Measurements from ENCODE around the gene RIPK4.

Gene RIPK4

DNA sequence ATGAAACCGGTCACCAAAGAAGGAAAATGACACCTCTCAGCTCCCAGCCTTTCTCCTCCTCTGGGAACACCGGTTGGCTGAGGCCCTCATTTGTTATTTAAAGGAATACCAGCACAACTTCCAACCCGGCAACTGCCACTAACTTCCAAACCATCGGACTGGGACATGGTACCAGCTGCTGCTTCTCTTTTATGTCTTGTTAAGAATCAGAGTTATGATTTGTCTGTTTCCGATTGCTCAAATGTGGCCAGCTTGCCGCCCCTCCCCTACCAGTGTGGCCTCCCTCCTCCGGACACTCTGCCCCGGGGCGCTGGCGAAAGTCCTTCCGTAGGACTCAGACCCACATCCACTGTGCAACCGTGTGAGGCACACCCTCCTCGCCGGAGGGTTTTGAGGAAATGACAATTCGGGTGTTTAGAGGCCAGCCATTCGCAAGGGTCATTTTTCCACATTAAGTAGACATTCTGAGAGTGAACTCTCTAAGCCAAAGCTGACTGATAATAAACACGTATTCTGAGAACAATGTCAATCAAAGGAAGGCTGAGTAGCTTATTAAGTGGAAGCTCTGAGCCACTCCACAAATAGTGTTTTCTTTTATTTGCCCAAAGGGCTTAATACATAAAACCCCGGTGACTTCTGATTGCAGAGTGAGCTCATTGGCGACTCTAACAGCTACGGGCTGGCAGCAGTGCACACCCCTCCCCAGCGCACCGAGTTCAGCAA is 5.5 kb downstream of the RIPK4 start:
- CTCF ChIA-PET, result interaction anchor here (0.9 kb wide), 1 partner anchor 14 kb away, joined by 3 read pairs; no protein-coding TSS in a partner anchor
- Histone ChIP-seq H3K4me1 (ENCODE audit: control extremely low read depth in 1 of 4, control insufficient read depth in 4 of 4, insufficient read depth in 4 of 4, low read length in 3 of 4) (peaks cover 0 to 19% (median 17%) of the 10 kb centered on the region in 4 experiments), H3K36me3 (ENCODE audit: control insufficient read depth in 4 of 4, insufficient read depth in 4 of 4, low read length in 3 of 4) (no peaks in the 10 kb centered on the region), H3K4me3 (ENCODE audit: control insufficient read depth in 1 of 7, extremely low read depth in 1 of 7, insufficient read depth in 4 of 7, low read depth in 2 of 7, low read length in 6 of 7) (peak overlapping the region in 3 of 7 experiments; percentile 33 to 50 (median 45)), H3K9me3 (ENCODE audit: control extremely low read depth in 1 of 5, control insufficient read depth in 4 of 5, insufficient read depth in 2 of 5, low read depth in 1 of 5, low read length in 4 of 5) (no peaks in the 10 kb centered on the region), H3K27ac (ENCODE audit: insufficient read depth in 1 of 2, low read depth in 1 of 2, low read length in 2 of 2, poor library complexity in 1 of 2, severe bottlenecking in 2 of 2) (no peak overlapping the region), H3K27me3 (replicated peaks in 2 of 5; ENCODE audit: control insufficient read depth in 4 of 5, insufficient read depth in 5 of 5, low read length in 4 of 5) (peaks cover 2 to 75% (median 57%) of the 10 kb centered on the region in 5 experiments)
- POLR2A ChIA-PET, result no interaction called here
- 2% methylated on average over 11 of the region's 22 CpGs for WGBS (ENCODE audit: insufficient coverage)
- peak in 2 of 3 donors; percentile 56 to 57 for DNase-seq

DNA sequence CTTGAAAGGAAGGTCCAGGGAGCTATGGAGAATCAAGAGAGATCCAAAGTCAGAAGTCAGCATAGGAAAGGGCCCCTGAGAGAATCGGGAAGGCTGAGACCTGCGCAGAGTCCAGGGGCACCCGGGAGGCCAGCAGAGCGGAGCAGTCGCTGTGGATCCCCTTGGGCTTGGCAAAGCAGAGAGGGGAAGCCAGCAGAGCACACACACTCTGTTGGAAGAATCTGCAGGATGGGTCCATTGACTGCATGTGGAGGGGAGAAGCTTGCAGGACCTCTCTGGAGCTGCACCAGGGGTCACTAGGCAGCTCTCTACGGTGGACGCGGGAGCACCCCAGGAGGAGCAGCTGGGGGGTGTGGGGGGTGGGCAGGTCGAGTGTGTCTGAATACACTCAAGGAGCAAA is 6.4 kb downstream of the RIPK4 start:
- Histone ChIP-seq H3K4me1 (ENCODE audit: control extremely low read depth in 1 of 4, control insufficient read depth in 4 of 4, insufficient read depth in 4 of 4, low read length in 3 of 4) (peaks cover 0 to 16% (median 15%) of the 10 kb centered on the region in 4 experiments), H3K4me3 (ENCODE audit: control insufficient read depth in 1 of 7, extremely low read depth in 1 of 7, insufficient read depth in 4 of 7, low read depth in 2 of 7, low read length in 6 of 7) (no peak overlapping the region), H3K9me3 (ENCODE audit: control extremely low read depth in 1 of 5, control insufficient read depth in 4 of 5, insufficient read depth in 2 of 5, low read depth in 1 of 5, low read length in 4 of 5) (no peaks in the 10 kb centered on the region), H3K36me3 (ENCODE audit: control insufficient read depth in 4 of 4, insufficient read depth in 4 of 4, low read length in 3 of 4) (no peaks in the 10 kb centered on the region), H3K27ac (ENCODE audit: insufficient read depth in 1 of 2, low read depth in 1 of 2, low read length in 2 of 2, poor library complexity in 1 of 2, severe bottlenecking in 2 of 2) (no peak overlapping the region), H3K27me3 (replicated peaks in 2 of 5; ENCODE audit: control insufficient read depth in 4 of 5, insufficient read depth in 5 of 5, low read length in 4 of 5) (peaks cover 2 to 65% (median 49%) of the 10 kb centered on the region in 5 experiments)
- CTCF ChIA-PET, result interaction anchor here (0.9 kb wide), 1 partner anchor 13 kb away, joined by 3 read pairs; no protein-coding TSS in a partner anchor
- no peak for DNase-seq
- 83% methylated on average over 8 of the region's 9 CpGs for WGBS (ENCODE audit: insufficient coverage)
- POLR2A ChIA-PET, result no interaction called here

DNA sequence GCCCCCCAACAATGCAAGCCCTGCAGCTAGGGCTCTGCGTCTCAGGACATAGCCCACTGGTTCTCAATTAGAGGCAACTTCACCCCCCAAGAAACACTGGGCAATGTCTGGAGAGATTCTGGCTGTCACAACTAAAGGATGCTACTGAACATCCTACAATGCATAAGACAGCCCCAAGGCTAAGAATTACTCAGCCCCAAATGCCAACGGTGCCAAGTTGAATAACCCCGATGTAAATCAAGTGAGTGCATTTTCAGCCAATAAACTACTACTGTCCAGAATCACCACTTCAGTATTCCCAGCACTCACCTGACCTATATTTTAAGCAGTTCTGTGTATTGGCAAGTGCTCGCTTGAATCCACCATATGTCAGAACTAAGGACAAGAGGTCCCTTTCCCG is 6.9 kb downstream of the RIPK4 start:
- peaks cover 0 to 16% (median 15%) of the 10 kb centered on the region in 4 experiments for H3K4me1 ChIP-seq (ENCODE audit: control extremely low read depth in 1 of 4, control insufficient read depth in 4 of 4, insufficient read depth in 4 of 4, low read length in 3 of 4)
- H3K4me3 ChIP-seq (ENCODE audit: control insufficient read depth in 1 of 7, extremely low read depth in 1 of 7, insufficient read depth in 4 of 7, low read depth in 2 of 7, low read length in 6 of 7), result no peak overlapping the region
- DNase-seq, result no peak
- peaks cover 2 to 61% (median 45%) of the 10 kb centered on the region in 5 experiments for H3K27me3 ChIP-seq (replicated peaks in 2 of 5; ENCODE audit: control insufficient read depth in 4 of 5, insufficient read depth in 5 of 5, low read length in 4 of 5)
- H3K27ac ChIP-seq (ENCODE audit: insufficient read depth in 1 of 2, low read depth in 1 of 2, low read length in 2 of 2, poor library complexity in 1 of 2, severe bottlenecking in 2 of 2), result no peak overlapping the region
- H3K36me3 ChIP-seq (ENCODE audit: control insufficient read depth in 4 of 4, insufficient read depth in 4 of 4, low read length in 3 of 4), result no peaks in the 10 kb centered on the region
- 85% methylated on average over 4 of the region's 5 CpGs for WGBS (ENCODE audit: insufficient coverage)
- no peaks in the 10 kb centered on the region for H3K9me3 ChIP-seq (ENCODE audit: control extremely low read depth in 1 of 5, control insufficient read depth in 4 of 5, insufficient read depth in 2 of 5, low read depth in 1 of 5, low read length in 4 of 5)
- ChIA-PET CTCF (no interaction called here), POLR2A (no interaction called here)

DNA sequence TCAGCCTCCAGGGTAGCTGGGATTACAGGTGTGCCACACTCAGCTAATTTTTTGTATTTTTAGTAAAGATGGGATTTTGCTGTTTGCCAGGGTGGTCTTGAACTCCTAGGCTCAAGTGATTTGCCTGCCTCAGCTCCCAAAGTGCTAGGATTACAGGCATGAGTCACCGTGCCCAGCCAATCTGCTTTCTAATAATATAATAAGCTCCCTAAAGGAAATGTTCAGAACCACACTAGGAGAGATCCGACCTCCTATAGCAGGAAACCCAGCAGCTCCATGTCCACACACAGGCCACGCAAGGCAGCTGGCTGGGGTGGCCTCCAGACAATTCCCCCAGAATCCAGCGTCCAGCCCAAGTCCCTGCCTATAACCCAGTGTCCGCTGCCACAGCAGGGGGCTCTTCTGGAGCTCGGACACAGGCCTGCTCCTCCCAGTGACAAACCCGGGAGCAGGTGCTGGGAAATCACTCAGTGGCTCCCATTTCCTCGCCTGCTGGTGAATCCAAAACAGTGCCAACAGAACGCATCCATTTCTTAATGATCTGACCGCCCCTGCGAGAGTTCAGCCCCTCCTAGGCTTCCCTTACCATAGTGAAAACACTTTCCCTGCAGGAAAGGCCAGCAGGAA is 7.5 kb downstream of the RIPK4 start:
- Histone ChIP-seq H3K27ac (ENCODE audit: insufficient read depth in 1 of 2, low read depth in 1 of 2, low read length in 2 of 2, poor library complexity in 1 of 2, severe bottlenecking in 2 of 2) (no peak overlapping the region), H3K4me3 (ENCODE audit: control insufficient read depth in 1 of 7, extremely low read depth in 1 of 7, insufficient read depth in 4 of 7, low read depth in 2 of 7, low read length in 6 of 7) (no peak overlapping the region), H3K9me3 (ENCODE audit: control extremely low read depth in 1 of 5, control insufficient read depth in 4 of 5, insufficient read depth in 2 of 5, low read depth in 1 of 5, low read length in 4 of 5) (no peaks in the 10 kb centered on the region), H3K4me1 (ENCODE audit: control extremely low read depth in 1 of 4, control insufficient read depth in 4 of 4, insufficient read depth in 4 of 4, low read length in 3 of 4) (peaks cover 0 to 16% (median 15%) of the 10 kb centered on the region in 4 experiments), H3K27me3 (replicated peaks in 2 of 5; ENCODE audit: control insufficient read depth in 4 of 5, insufficient read depth in 5 of 5, low read length in 4 of 5) (peaks cover 2 to 55% (median 45%) of the 10 kb centered on the region in 5 experiments), H3K36me3 (ENCODE audit: control insufficient read depth in 4 of 4, insufficient read depth in 4 of 4, low read length in 3 of 4) (no peaks in the 10 kb centered on the region)
- 98% methylated on average over 7 of the region's 11 CpGs for WGBS (ENCODE audit: insufficient coverage)
- no peak for DNase-seq
- CTCF ChIA-PET, result no interaction called here
- POLR2A ChIA-PET, result no interaction called here

DNA sequence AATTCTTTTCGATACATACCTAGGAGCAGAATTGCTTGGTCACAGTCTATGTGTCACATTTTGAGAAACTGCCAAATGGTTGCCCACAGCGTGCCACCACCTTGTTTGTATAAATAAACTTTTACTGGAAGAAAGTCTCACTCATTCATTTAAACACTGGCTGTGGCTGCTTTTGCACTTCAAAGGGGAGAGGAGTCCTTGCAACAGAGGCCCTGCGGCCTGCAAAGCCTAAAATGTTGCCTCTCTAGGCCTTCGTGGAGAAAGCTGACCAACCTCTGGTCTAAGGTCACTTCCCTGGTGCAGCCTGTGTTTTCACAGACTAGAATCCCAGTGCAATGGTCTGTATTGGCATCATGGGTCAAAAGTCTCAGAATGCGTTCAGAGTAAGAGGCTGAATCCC is 8.3 kb downstream of the RIPK4 start:
- WGBS (ENCODE audit: insufficient coverage), result 97% methylated on average over 4 of the region's 5 CpGs
- Histone ChIP-seq H3K4me3 (ENCODE audit: control insufficient read depth in 1 of 7, extremely low read depth in 1 of 7, insufficient read depth in 4 of 7, low read depth in 2 of 7, low read length in 6 of 7) (no peak overlapping the region), H3K4me1 (ENCODE audit: control extremely low read depth in 1 of 4, control insufficient read depth in 4 of 4, insufficient read depth in 4 of 4, low read length in 3 of 4) (peaks cover 0 to 16% (median 15%) of the 10 kb centered on the region in 4 experiments), H3K27ac (ENCODE audit: insufficient read depth in 1 of 2, low read depth in 1 of 2, low read length in 2 of 2, poor library complexity in 1 of 2, severe bottlenecking in 2 of 2) (no peak overlapping the region), H3K9me3 (ENCODE audit: control extremely low read depth in 1 of 5, control insufficient read depth in 4 of 5, insufficient read depth in 2 of 5, low read depth in 1 of 5, low read length in 4 of 5) (no peaks in the 10 kb centered on the region), H3K36me3 (ENCODE audit: control insufficient read depth in 4 of 4, insufficient read depth in 4 of 4, low read length in 3 of 4) (no peaks in the 10 kb centered on the region), H3K27me3 (replicated peaks in 2 of 5; ENCODE audit: control insufficient read depth in 4 of 5, insufficient read depth in 5 of 5, low read length in 4 of 5) (peaks cover 2 to 47% (median 38%) of the 10 kb centered on the region in 5 experiments)
- peak in 2 of 3 donors; percentile 37 to 39 for DNase-seq
- ChIA-PET POLR2A (no interaction called here), CTCF (no interaction called here)

DNA sequence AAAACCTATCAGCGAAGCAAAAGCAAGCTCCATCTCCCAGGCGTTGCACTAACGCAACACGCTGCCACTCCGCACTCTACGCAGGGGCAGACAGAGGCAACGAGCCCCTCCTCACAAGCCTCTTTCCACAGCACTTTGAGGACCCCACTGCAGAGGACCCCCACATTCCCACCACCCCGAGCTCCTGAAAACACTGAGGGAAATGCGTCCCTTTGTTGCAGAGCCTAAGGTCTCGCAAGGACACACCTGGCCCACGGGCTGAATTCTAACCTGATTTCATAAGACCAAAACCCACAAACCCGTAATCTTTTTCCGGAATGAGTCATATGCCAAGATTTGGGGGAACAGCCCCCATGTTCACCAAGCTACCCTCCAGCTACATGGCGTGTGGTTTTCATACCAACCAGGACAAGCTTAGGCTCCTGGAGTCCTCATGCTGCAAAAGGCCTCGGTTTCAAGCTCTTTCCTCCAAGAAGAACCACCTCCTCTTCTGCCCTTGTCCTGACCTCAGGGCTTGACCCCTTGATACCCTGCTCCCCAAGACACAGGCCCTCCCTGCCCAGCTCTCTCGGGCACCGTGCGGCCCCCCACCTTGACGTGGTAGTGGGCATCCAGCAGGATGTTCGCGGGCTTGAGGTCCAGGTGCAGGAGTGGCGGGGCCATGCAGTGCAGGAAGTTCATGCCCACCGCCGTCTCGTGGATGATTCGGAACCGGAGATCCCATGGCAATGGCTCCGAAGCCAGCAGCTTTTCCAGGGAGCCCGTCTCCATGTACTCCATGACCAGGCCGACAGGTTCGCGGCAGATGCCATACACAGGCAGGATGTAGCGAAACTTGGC is 10.7 kb downstream of the RIPK4 start:
- no peak overlapping the region for H3K4me3 ChIP-seq (ENCODE audit: control insufficient read depth in 1 of 7, extremely low read depth in 1 of 7, insufficient read depth in 4 of 7, low read depth in 2 of 7, low read length in 6 of 7)
- DNase-seq, result no peak
- POLR2A ChIA-PET, result no interaction called here
- peaks cover 0 to 8% (median 5%) of the 10 kb centered on the region in 4 experiments for H3K4me1 ChIP-seq (ENCODE audit: control extremely low read depth in 1 of 4, control insufficient read depth in 4 of 4, insufficient read depth in 4 of 4, low read length in 3 of 4)
- no peak overlapping the region for H3K27ac ChIP-seq (ENCODE audit: insufficient read depth in 1 of 2, low read depth in 1 of 2, low read length in 2 of 2, poor library complexity in 1 of 2, severe bottlenecking in 2 of 2)
- no peaks in the 10 kb centered on the region for H3K9me3 ChIP-seq (ENCODE audit: control extremely low read depth in 1 of 5, control insufficient read depth in 4 of 5, insufficient read depth in 2 of 5, low read depth in 1 of 5, low read length in 4 of 5)
- no peaks in the 10 kb centered on the region for H3K36me3 ChIP-seq (ENCODE audit: control insufficient read depth in 4 of 4, insufficient read depth in 4 of 4, low read length in 3 of 4)
- CTCF ChIA-PET, result interaction anchor here (0.9 to 1.2 kb wide), 2 partner anchors 11 to 634 kb away, joined by 3 read pairs; no protein-coding TSS in a partner anchor
- H3K27me3 ChIP-seq (replicated peaks in 2 of 5; ENCODE audit: control insufficient read depth in 4 of 5, insufficient read depth in 5 of 5, low read length in 4 of 5), result peaks cover 2 to 26% (median 17%) of the 10 kb centered on the region in 5 experiments
- 95% methylated on average over 32 of the region's 33 CpGs for WGBS (ENCODE audit: insufficient coverage)

Data from common myeloid progenitor, CD34-positive (primary cell).